HG02970 (cell line): ENCODE data around the gene STAT5A.
"Not testable (repeated sequence)": the region's sequence is repeated elsewhere in the genome, so short reads cannot be mapped to it uniquely, and the experiment has no call there.

Experiments
- ATAC-seq: cut with Tn5 transposase; IDR thresholded peaks from one replicate; pipeline ENCODE4 v1.9.1; 2021; ENCODE audit warnings: mild to moderate bottlenecking, moderate library complexity, moderate number of reproducible peaks; ENCODE audit not compliant: unreplicated experiment, low FRiP score

The STAT5A gene

GRCh38 chr17:42283241-42284023, 4.9 kb upstream of the STAT5A start:
- ATAC-seq, result no peak

DNA sequence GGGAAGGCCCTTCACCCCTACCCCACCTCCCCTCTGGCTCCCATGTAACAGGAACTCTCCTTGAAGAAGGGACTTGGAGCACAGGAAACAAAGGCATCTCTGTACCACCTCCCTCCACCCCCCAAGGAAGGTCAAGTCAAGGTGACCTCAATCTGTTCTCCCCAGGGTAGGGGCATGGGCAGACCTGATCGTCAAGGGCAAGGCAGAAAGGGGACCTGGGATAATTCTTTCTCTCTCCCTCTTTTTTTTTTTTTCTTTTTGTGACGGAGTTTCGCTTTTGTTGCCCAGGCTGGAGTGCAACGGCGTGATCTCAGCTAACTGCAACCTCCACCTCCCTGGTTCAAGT, 4.3 kb upstream of the STAT5A start:
- ATAC-seq, result no peak

DNA sequence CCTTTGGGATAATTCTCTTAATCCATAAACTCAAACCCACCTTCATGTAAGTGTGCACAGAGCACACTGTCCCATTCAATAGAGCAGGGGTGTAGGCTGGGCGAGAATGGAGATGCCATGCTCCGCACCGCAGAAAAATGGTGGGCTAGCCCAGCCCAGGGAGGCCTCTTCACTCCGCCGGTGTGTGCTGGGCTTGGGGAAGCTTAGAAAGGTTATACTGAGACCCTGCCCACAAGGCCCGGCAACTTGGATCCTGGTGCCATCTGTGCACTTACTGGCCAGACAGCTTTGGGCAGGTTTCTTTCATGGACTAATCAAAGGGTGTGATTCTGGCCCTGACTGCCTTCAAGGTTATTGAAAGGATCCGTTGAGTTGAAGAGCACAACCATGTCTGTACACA, 3.7 kb upstream of the STAT5A start:
- ATAC-seq, result no peak

GRCh38 chr17:42285346-42286050, 2.8 kb upstream of the STAT5A start:
- no peak for ATAC-seq

- ATAC-seq, result no peak
Observed at GRCh38 chr17:42286411-42287221, 1.7 kb upstream of the STAT5A start.

DNA sequence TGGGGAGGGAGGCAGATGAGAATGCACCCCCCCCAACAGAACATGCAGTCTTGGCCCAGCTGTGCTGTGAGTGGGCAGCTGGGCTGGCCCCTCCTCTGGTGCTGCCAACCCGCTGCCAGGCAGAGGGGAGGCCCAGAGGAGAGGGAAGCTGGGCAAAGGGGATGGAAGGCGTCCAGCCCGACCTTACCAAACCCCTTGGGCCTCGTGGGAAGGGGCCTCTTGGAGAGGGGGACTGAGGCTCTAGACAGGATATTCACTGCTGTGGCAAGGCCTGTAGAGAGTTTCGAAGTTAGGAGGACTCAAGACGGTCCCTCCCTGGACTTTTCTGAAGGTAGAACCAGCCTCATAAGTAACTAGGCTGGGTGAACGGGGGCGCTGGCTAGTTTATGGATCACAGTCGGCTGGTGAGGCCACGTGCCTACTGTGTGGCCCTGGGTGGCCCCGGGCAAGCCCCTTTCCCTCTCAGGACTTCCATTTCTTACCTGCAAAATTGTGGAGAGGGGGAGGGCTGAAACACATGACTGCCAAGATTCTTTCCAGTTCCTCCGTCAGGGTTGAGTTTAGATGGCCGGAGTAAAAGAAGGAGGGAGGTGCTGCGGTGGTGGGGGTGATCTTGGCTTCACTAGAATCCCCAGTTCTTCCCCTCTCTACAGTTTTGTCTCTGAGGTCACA, 857 bp upstream of the STAT5A start:
- ATAC-seq, result no peak

DNA sequence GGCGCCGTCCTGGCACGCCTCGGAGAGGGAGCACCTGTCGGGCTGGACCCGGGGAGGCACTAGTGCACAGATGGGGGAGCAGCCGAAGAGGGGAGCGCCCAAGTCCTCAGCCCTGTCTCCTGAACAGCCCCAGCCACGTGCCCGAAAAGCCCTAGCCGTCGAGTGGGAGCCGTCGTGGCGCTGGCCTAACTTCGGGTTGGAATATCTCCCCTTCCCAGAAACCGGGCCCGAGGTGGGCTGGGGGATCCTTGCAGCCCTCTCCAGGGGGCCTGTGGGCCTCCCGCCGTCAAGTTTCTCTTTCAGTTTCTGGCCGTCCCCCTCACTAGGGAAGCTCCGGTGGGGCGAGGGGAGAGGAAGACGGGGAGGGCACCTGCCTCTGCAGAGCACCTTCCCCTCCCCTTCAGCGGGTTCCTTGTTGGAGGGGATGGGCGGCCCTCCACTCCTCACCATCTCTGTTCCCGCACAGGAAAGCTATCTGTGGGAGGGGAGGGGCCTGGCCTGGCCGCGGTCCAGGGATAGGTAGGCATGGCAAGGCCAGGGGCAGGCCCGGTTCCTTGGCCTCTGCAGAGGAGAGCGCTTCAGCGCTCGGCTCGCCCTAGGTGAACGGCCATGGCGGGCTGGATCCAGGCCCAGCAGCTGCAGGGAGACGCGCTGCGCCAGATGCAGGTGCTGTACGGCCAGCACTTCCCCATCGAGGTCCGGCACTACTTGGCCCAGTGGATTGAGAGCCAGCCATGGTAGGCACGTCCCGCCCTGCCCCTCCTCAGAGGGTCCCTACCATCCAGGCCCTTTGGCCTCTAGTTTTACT, 709 bp downstream of the STAT5A start:
- no peak for ATAC-seq

DNA sequence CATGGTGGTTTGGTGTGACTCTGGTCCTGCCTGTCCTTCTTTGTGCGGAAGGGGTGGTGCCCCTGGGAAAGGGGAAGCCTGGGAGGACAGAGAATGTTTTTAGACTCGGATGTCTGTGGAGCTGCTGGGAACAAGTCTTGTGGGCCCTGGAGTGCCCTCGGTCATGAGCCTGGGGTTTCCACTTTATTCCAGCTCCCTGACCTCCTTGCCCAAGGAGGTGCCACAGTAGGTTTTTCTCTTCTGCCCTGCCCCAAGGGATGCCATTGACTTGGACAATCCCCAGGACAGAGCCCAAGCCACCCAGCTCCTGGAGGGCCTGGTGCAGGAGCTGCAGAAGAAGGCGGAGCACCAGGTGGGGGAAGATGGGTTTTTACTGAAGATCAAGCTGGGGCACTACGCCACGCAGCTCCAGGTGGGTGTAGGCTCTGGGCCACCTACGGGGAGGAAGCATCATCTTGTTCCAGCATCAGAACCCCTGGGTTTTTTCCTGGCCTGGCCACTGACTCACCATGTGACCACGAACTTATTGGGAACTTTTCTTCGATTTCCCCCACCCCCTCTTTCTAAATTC, 1.4 kb downstream of the STAT5A start:
- no peak for ATAC-seq

DNA sequence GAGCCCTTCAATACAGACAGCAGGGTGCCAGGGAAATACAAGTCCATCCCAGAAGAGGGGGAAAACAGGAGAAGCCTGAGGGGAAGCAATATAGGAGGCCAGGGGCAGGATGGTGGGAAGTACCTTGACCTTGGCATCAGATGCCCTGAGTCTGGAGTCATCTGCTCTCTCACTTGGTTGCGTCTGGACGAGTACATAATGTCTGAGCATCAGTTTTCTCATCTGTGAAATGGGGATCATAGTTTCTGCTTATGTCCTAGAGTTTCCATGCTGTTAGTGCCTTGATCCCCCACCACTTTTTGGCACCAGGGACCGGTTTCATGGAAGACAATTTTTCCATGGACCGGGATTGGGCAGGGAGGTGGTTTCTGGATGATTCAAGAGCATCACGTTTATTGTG, 2.3 kb downstream of the STAT5A start:
- no peak for ATAC-seq

DNA sequence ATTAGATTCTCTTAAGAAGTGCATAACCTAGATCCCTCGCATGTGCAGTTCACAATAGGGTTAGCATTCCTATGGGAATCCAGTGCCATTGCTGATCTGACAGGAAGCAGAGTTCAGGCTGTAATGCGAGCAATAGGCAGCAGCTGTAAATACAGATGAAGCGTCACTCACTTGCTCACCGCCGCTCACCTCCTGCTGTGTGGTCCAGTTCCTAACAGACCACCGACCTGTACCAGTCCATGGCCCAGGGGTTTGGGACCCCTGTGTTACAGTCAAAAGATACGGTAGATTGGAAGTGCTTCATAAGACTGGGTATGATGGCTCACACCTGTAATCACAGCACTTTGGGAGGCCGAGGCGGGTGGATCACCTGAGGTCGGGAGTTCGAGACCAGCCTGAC, 2.8 kb downstream of the STAT5A start:
- ATAC-seq, result no peak

DNA sequence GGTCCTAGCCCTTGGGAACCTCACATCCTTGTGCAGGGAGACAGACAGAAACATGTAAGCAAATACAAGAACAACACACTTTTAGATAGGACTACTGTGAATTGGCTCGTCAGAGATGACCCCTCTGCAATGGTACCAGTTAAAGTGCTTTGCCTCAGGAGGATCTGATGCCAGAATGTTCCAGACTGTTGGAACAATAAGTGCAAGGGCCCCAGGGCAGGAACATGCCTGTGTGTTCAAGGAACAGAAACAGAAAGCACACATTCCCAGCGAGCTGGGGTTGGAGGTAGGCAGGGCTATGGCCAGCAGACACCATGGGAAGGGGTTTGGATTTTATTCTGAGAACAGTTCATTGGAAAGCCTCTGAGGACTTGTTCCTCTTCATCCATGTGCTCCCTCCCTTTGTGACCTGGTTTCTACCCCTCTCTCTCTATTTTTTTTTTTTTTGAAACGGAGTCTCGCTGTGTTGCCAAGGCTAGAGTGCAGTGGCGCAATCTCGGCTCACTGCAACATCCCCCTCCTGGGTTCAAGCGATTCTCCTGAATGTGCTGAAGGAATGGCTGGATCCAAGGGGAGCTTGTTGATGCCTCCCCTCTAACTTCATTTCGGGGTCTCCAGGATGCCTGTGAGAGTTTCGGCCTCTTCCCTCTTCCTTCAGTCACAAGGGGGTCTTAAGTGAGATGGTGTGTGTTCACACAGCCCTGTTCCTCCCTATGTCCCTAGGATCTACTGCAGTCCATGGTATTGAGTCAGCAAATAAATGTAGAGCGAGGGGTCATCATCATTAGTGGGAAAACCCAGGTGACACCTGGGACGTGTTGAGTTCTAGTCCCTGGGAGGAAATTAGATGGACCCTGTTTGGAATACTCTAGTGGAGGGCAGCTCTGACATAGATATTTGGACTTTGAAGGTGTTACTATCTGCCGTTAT, 6.4 kb downstream of the STAT5A start:
- no peak for ATAC-seq

GRCh38 chr17:42296012-42296411, 7.7 kb downstream of the STAT5A start:
- ATAC-seq, result no peak

DNA sequence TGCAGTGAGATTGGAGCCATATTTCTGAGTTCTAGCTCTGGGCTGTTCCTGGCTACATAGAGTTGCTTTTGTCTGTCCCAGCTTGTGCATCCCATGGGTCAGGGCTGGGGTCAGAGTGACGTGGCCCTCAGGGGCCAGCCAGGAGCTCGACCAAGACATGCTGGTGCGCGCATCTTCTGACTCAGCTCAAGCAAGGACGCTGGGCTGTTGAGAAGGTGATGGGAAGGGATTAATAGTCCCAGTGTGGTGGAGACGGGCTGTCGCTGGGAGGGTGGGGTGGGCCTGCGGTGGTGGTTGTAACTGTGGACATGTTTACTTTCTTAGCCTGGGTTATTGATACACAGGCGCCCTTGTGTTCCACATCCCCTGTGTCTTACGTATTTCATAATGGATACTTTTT, 9.5 kb downstream of the STAT5A start:
- not testable (repeated sequence) for ATAC-seq

GRCh38 chr17:42299361-42299760, 11.1 kb downstream of the STAT5A start:
- ATAC-seq, result not testable (repeated sequence)

DNA sequence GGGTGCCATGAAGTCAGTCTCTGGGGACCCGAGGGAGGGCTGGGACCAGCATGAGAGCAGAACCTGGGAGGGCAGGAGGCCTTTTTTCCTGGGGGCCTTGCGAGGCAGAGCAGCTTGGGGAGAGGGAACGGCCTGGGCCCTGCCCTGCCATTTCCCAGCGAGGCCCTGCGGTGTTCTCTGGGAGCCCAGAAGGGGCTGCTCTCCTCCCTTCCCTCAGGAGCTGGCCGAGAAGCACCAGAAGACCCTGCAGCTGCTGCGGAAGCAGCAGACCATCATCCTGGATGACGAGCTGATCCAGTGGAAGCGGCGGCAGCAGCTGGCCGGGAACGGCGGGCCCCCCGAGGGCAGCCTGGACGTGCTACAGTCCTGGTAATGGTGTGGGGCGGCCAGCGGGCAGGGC, 11.6 kb downstream of the STAT5A start:
- not testable (repeated sequence) for ATAC-seq

- no peak for ATAC-seq
Observed at GRCh38 chr17:42301022-42301421, 12.7 kb downstream of the STAT5A start.

DNA sequence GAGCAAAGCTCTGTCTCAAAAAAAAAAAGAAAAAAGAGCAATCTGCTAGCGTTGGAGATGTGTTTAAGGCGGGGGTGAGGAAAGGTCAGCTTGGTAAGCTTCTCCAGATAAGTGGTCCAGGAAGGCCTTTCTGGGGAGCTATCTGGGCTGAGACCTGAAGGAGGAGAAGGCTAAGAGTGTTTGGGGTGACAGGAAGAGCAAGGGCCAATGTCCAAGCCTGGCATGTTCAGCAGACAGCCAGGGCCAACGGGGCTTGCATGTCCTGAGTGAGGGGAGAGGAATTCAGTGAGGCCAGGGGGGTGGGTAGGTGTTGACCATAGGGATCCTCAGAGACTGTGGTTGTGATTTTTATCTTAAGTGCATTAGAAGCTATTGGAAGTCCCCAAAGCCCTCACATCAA, 15.4 kb downstream of the STAT5A start:
- no peak for ATAC-seq

DNA sequence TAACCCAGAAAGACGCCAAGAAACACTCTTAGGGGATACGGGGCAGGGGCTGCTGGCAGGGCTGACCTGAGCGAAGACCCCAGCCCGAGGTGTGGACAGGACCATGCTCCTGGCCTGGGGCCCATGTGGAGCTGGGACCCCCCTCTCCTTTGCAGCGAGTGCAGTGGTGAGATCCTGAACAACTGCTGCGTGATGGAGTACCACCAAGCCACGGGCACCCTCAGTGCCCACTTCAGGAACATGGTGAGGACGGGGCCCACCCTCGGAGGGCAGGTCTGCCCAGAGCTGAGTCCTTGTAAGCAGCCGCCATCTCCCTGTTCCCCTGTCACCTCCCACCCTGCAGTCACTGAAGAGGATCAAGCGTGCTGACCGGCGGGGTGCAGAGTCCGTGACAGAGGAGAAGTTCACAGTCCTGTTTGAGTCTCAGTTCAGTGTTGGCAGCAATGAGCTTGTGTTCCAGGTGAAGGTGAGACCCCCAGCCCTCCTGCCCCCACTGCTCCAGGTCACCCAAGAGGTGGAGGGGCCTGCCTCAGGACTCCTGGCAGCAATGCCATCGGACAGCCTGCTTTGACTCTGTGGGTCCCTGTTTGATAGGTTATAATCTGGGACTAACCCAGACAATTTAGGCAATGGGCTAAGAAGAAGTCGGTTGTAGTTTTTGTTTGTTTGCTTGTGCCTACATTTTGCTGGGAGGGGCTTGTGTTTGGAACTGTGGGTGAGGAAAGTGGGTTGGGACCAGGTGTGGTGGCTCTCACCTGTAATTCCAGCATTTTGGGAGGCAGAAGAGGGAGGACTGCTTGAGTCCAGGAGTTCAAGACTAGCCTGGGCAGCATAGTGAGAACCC, 16.1 kb downstream of the STAT5A start:
- ATAC-seq, result no peak
